Naive thymus-derived CD8-positive, alpha-beta T cell (primary cell): ENCODE data around the gene ACOXL. TPM values are rescaled to one million over a fixed set of nuclear protein-coding genes. Genes with fewer than 3 reads are reported as not detected.
"Not testable (repeated sequence)": the region's sequence is repeated elsewhere in the genome, so short reads cannot be mapped to it uniquely, and the experiment has no call there.

Source experiments
- ATAC-seq, 2 donors: fragments of 150-1000 bp; cut with Tn5 transposase in 1 of 2; sonication (Bioruptor Pico), chemical (Tn5 transposase) in 1 of 2; 1 replicate in 1 of 2; 2 replicates in 1 of 2; pipeline ENCODE4 v1.10.0; 2021; ENCODE audit warnings: mild to moderate bottlenecking in 2 of 2, moderate library complexity in 2 of 2
- POLR2A ChIA-PET: fragments of 350-600 bp; sonication (Branson Sonifier 250); formaldehyde crosslinking; loops from one replicate; lab custom pipeline; 2021; ENCODE audit warnings: antibody characterized with exemption; lab: Charles Lee
- DNase-seq, 10 donors: peaks; one replicate each; pipeline versions ENCODE4 v3.0.0 to v3.0.0-alpha.2; 2020 to 2022
- H3K27ac Mint-ChIP-seq, 10 donors: one replicate each; pipeline ENCODE4 v1.8.0; 2020 to 2022; ENCODE audit warnings: mild to moderate bottlenecking in 10 of 10, mixed read lengths in 10 of 10, moderate library complexity in 4 of 10, inconsistent platforms in 1 of 10
- H3K27me3 Mint-ChIP-seq, 5 donors: one replicate each; pipeline ENCODE4 v1.8.0; 2021 to 2022; ENCODE audit warnings: mixed read lengths in 5 of 5
- H3K36me3 Mint-ChIP-seq, 3 donors: one replicate each; pipeline ENCODE4 v1.8.0; 2020 to 2022; ENCODE audit warnings: mixed read lengths in 3 of 3, mild to moderate bottlenecking in 2 of 3, inconsistent platforms in 1 of 3
- H3K4me1 Mint-ChIP-seq, 4 donors: one replicate each; pipeline ENCODE4 v1.8.0; 2021 to 2022; ENCODE audit warnings: mixed read lengths in 4 of 4
- H3K4me3 Mint-ChIP-seq, 10 donors: one replicate each; pipeline ENCODE4 v1.8.0; 2020 to 2022; ENCODE audit warnings: mild to moderate bottlenecking in 10 of 10, mixed read lengths in 10 of 10, moderate library complexity in 6 of 10, inconsistent platforms in 1 of 10
- H3K9me3 Mint-ChIP-seq, 9 donors: one replicate each; pipeline ENCODE4 v1.8.0; 2020 to 2022; ENCODE audit warnings: mixed read lengths in 9 of 9, mild to moderate bottlenecking in 3 of 9, inconsistent platforms in 1 of 9, moderate library complexity in 1 of 9
- polyA plus RNA-seq, 3 donors: library from polyadenylated mRNA; unstranded; fragments of 300-500 nt; fragmentation: Illumina TruSeq; gene quantifications; one replicate each; pipeline ENCODE4 v1.2.3, GENCODE V29; 2021
- total RNA-seq, 8 experiments: library from RNA in 2 of 8; stranded (reverse) in 2 of 8; gene quantifications; one replicate each; pipeline ENCODE4 v1.2.3 and lab custom pipeline; 2021 to 2026

ACOXL gene
- total and polyA plus RNA-seq, 5 experiments from 2014 or later, result not detected

DNA sequence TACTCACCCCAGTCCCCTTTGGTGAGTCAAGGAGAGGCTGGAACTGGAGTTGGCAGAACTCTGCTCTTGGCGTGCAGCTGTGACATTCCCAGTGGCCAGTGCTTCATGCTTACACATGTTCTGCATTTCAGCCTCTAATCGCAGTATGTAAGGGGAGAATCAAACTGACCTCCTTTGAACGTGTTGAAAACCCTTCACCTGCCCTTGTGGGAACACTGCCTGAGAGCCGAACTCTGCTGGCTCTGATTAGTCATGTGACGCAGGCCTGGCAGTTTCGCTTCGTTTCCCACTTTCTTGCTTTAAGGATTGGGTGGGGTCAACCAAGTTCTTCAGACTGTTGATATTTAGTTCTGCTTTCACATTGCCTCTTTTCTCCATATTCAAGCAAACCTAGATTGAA, 214.5 kb downstream of the ACOXL start:
- ATAC-seq, result no peak
- Mint-ChIP-seq H3K27ac (no peak overlapping the region), H3K4me1 (no peaks in the 10 kb centered on the region)

DNA sequence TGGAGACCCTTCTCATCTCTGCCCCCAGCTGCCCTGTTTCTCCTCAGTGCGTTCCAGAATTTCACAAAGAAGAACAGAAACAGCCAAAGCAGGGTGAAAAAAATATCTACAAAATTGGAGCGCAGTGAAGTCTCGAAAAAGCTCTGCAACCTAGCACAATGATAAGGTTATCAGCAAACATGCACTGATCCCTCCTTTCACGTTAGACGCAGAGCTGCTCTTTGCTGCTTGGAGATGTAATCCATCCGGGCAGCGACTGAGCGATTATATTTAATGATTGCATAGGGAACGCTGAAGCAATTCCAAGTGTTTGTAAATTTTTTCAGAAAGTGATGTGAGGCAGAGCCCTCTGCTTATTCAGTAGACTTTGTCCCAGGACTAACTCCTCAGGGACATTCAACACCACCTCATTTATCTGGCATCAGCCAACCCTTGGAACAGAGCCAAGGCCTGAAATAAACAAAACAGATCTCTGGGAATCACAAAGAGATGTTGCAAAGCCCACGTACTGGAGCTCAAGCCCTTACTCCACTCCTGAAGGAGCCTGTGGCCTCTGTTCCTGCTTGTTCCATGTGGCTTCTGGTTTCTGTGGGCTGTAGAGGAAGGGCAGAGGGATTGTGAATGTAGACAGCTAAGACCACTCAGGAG, 215.8 kb downstream of the ACOXL start:
- DNase-seq (no peak), ATAC-seq (no peak)
- H3K27me3 Mint-ChIP-seq, result no peaks in the 10 kb centered on the region
- H3K4me3 Mint-ChIP-seq, result no peak overlapping the region
- POLR2A ChIA-PET, result interaction anchor here (0.6 kb wide), 1 partner anchor 87 kb away, joined by 3 read pairs; no protein-coding TSS in a partner anchor
- no peaks in the 10 kb centered on the region for H3K9me3 Mint-ChIP-seq
- H3K4me1 Mint-ChIP-seq, result no peaks in the 10 kb centered on the region
- no peak overlapping the region for H3K27ac Mint-ChIP-seq
- H3K36me3 Mint-ChIP-seq, result no peaks in the 10 kb centered on the region

More for the DNA sequence above, 214.5 kb downstream of the ACOXL start:
- Mint-ChIP-seq H3K27me3 (no peaks in the 10 kb centered on the region), H3K4me3 (no peak overlapping the region), H3K36me3 (no peaks in the 10 kb centered on the region), H3K9me3 (no peaks in the 10 kb centered on the region)
- POLR2A ChIA-PET, result no interaction called here
- DNase-seq, result no peak

DNA sequence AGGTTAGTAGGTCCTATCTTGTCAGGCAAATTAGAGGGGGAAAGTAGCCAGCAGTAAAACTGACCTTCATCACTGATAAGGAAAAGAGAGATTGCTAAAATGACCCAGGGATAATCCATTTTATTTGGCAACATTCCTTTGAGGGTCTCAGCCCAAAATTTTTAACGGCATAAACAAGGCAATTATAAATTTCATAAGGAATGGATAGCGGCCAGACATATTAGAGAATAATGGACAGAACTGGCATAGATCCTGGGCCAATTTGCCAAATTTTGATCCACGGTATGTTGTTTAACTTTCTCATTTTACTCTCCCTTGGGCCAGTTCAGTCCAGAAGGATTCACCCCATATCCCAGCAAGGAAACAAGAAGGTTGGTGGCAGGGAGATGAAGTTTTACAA, 217.9 kb downstream of the ACOXL start:
- Mint-ChIP-seq H3K9me3 (no peaks in the 10 kb centered on the region), H3K27ac (no peak overlapping the region), H3K36me3 (no peaks in the 10 kb centered on the region)

GRCh38 chr2:110955045-110955444, 222.7 kb downstream of the ACOXL start:
- DNase-seq, result no peak
- Mint-ChIP-seq H3K27me3 (peaks cover 0 to 2% (median 0%) of the 10 kb centered on the region in 5 donors), H3K36me3 (no peaks in the 10 kb centered on the region), H3K4me3 (no peak overlapping the region), H3K4me1 (peaks cover 0 to 7% (median 0%) of the 10 kb centered on the region in 4 donors), H3K27ac (no peak overlapping the region), H3K9me3 (no peaks in the 10 kb centered on the region)
- ATAC-seq, result no peak
- POLR2A ChIA-PET, result interaction anchor here (0.7 kb wide), 1 partner anchor 85 kb away, joined by 5 read pairs; no protein-coding TSS in a partner anchor

More for the DNA sequence above, 217.9 kb downstream of the ACOXL start:
- H3K4me3 Mint-ChIP-seq, result no peak overlapping the region
- H3K27me3 Mint-ChIP-seq, result peaks cover 0 to 2% (median 0%) of the 10 kb centered on the region in 5 donors
- POLR2A ChIA-PET, result no interaction called here
- DNase-seq (no peak), ATAC-seq (no peak)
- H3K4me1 Mint-ChIP-seq, result peaks cover 0 to 2% (median 0%) of the 10 kb centered on the region in 4 donors

DNA sequence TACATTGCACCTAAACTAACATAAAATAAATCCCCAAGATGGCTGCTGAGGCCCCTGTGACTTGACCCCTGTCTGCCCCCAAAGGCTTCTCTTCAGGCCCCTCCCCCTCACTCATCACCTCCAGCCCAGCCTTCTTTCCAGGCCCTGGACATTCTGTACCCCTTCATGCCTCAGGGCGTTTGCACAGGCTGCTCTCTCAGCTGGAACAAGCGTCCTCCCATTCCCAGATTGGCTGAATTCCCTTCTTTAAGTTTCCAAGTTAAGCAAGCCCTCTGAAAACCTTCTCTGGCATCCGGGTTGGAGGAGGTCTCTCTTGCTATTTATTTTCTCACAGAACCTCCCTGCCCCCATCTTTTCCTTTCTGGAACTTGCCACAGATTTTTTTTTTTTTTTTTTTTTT, 223.2 kb downstream of the ACOXL start:
- ATAC-seq, result no peak
- POLR2A ChIA-PET, result interaction anchor here (0.7 kb wide), 1 partner anchor 86 kb away, joined by 5 read pairs; no protein-coding TSS in a partner anchor
- no peak for DNase-seq
- H3K4me1 Mint-ChIP-seq, result peaks cover 0 to 7% (median 0%) of the 10 kb centered on the region in 4 donors
- H3K4me3 Mint-ChIP-seq, result no peak overlapping the region
- H3K9me3 Mint-ChIP-seq, result no peaks in the 10 kb centered on the region
- no peaks in the 10 kb centered on the region for H3K36me3 Mint-ChIP-seq
- H3K27ac Mint-ChIP-seq, result no peak overlapping the region
- H3K27me3 Mint-ChIP-seq, result peaks cover 0 to 2% (median 0%) of the 10 kb centered on the region in 5 donors

DNA sequence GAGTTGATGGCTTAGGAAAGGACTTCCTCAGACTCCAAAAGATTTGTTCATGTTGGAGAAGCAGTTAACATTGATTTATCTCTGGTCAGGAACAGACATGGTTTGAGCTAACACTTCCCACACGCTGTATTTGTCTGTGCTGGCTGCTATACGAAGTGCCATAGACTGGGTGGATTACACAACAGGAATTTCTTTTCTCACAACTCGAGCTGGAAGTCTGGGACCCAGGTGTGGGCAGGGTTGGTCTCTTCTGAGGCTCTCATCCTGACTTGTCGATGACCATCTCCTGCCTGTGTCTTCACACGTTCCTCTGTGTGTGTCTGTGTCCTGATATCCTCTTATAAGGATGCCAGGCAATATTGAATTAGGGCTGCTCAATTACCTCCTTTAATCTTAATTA, 224.9 kb downstream of the ACOXL start:
- DNase-seq, result no peak
- Mint-ChIP-seq H3K36me3 (no peaks in the 10 kb centered on the region), H3K4me3 (no peak overlapping the region), H3K9me3 (no peaks in the 10 kb centered on the region), H3K4me1 (peaks cover 0 to 7% (median 0%) of the 10 kb centered on the region in 4 donors), H3K27me3 (peaks cover 0 to 2% (median 0%) of the 10 kb centered on the region in 5 donors), H3K27ac (peak overlapping the region in 1 of 10 donors; percentile 35)
- ATAC-seq, result no peak
- POLR2A ChIA-PET, result no interaction called here

DNA sequence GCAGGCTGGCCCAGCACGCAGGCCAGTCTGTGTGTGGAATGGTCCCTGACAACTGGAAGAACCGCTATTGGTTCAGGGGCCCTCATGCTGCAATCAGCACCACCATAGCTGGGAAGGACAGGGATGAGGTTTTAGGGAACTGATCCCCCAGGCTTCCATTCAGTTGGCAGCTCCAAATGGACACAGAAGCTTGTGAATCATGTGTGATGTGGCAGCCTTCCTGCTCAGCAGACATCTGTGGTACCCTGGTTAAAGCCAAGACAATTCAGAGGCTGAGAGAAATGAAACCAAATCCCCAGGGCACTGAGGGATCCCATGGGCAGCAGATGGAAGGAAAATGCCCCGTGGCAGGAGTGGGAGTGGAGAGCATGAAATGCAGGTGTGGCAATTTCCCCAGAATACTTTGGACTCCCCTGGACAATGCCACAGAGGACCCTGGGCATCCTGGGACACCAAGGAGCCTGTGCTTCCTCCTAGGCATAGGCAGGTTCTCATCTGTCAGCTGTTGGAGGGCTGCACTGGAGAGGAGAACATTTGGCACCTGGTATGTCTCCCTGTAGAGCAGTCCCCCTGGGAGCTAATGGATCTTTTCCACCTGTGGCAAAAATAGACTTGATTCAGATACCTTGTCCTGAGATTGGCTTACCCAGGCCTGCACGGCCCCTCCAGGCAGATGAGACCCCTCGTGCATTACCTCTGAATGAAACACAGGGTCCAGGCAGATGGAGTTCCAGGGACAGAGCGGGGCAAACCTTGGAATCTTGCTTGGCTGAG, 226.2 kb downstream of the ACOXL start:
- H3K27ac Mint-ChIP-seq, result peak overlapping the region in 1 of 10 donors; percentile 13
- ATAC-seq (no peak), DNase-seq (no peak)
- H3K4me1 Mint-ChIP-seq, result peaks cover 0 to 7% (median 0%) of the 10 kb centered on the region in 4 donors
- no peaks in the 10 kb centered on the region for H3K9me3 Mint-ChIP-seq
- POLR2A ChIA-PET, result no interaction called here
- H3K4me3 Mint-ChIP-seq, result no peak overlapping the region
- H3K36me3 Mint-ChIP-seq, result no peaks in the 10 kb centered on the region
- H3K27me3 Mint-ChIP-seq, result peaks cover 0 to 2% (median 0%) of the 10 kb centered on the region in 5 donors

- DNase-seq (no peak), ATAC-seq (no peak)
- Mint-ChIP-seq H3K27ac (peak overlapping the region in 2 of 10 donors; percentile 53 to 57), H3K36me3 (no peaks in the 10 kb centered on the region), H3K27me3 (peaks cover 0 to 4% (median 0%) of the 10 kb centered on the region in 5 donors), H3K4me1 (peaks cover 0 to 7% (median 0%) of the 10 kb centered on the region in 4 donors), H3K9me3 (no peaks in the 10 kb centered on the region), H3K4me3 (no peak overlapping the region)
- POLR2A ChIA-PET, result no interaction called here
Measured at GRCh38 chr2:110959198-110959597, 226.8 kb downstream of the ACOXL start.

- Mint-ChIP-seq H3K9me3 (no peaks in the 10 kb centered on the region), H3K4me1 (peaks cover 0 to 4% (median 0%) of the 10 kb centered on the region in 4 donors), H3K27me3 (peaks cover 0 to 4% (median 0%) of the 10 kb centered on the region in 5 donors), H3K4me3 (no peak overlapping the region), H3K27ac (no peak overlapping the region), H3K36me3 (no peaks in the 10 kb centered on the region)
- no peak for ATAC-seq
- POLR2A ChIA-PET, result no interaction called here
- DNase-seq, result no peak
Measured at GRCh38 chr2:110960281-110960680, 227.9 kb downstream of the ACOXL start.

GRCh38 chr2:110960954-110961353, 228.6 kb downstream of the ACOXL start:
- ATAC-seq (no peak), DNase-seq (no peak)
- peaks cover 0 to 4% (median 0%) of the 10 kb centered on the region in 5 donors for H3K27me3 Mint-ChIP-seq
- peaks cover 0 to 3% (median 0%) of the 10 kb centered on the region in 4 donors for H3K4me1 Mint-ChIP-seq
- H3K9me3 Mint-ChIP-seq, result no peaks in the 10 kb centered on the region
- POLR2A ChIA-PET, result no interaction called here
- H3K36me3 Mint-ChIP-seq, result no peaks in the 10 kb centered on the region
- H3K4me3 Mint-ChIP-seq, result no peak overlapping the region
- H3K27ac Mint-ChIP-seq, result no peak overlapping the region

GRCh38 chr2:110961643-110962042, 229.3 kb downstream of the ACOXL start:
- ATAC-seq, H3K27ac Mint-ChIP-seq, H3K4me1 Mint-ChIP-seq, H3K27me3 Mint-ChIP-seq, H3K4me3 Mint-ChIP-seq, H3K36me3 Mint-ChIP-seq, H3K9me3 Mint-ChIP-seq, DNase-seq, POLR2A ChIA-PET: not testable (repeated sequence)

GRCh38 chr2:110969696-110970095, 237.3 kb downstream of the ACOXL start:
- DNase-seq (no peak), ATAC-seq (no peak)
- no peaks in the 10 kb centered on the region for H3K4me1 Mint-ChIP-seq
- POLR2A ChIA-PET, result no interaction called here
- no peak overlapping the region for H3K27ac Mint-ChIP-seq
- H3K4me3 Mint-ChIP-seq, result no peak overlapping the region
- H3K36me3 Mint-ChIP-seq, result peaks cover 0 to 6% (median 4%) of the 10 kb centered on the region in 3 donors
- H3K9me3 Mint-ChIP-seq, result peaks cover 0 to 19% (median 0%) of the 10 kb centered on the region in 9 donors
- no peaks in the 10 kb centered on the region for H3K27me3 Mint-ChIP-seq

DNA sequence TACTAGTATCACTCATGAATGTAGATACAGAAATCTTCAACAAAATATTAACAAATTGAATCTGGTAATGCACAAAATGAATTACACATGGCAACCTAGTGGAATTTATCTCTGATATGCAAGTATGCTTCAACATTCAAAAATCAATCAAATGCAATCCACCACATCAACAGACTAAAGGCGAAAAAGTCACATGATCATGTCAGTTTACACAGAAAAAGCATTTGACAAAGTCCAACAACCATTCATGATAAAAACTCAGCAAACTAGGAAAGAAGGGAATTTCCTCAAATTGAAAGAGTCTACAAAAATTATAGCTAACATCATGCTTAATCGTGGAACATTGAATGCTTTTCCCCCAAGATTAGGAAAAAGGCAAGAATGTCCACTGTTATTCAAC, 237.8 kb downstream of the ACOXL start:
- ATAC-seq (no peak), DNase-seq (no peak)

More for the DNA sequence above, 237.8 kb downstream of the ACOXL start:
- POLR2A ChIA-PET, result no interaction called here
- Mint-ChIP-seq H3K4me1 (no peaks in the 10 kb centered on the region), H3K4me3 (no peak overlapping the region), H3K9me3 (peaks cover 0 to 19% (median 0%) of the 10 kb centered on the region in 9 donors), H3K27ac (no peak overlapping the region), H3K27me3 (no peaks in the 10 kb centered on the region), H3K36me3 (peaks cover 0 to 6% (median 4%) of the 10 kb centered on the region in 3 donors)
